NCI-H2227 treated with DMSO at 0.1 percent for 48 hours (cell line): ENCODE measurements around the gene SIM2.
"Not testable (repeated sequence)": the region's sequence is repeated elsewhere in the genome, so short reads cannot be mapped to it uniquely, and the experiment has no call there.

ENCODE experiments used
- DNase-seq: peaks from one replicate; lab custom pipeline; 2025; lab: John Stamatoyannopoulos, UW

Gene SIM2

GRCh38 chr21:36698981-36699545, at the start of gene SIM2:
TSS of gene SIM2 (plus strand) at chr21:36699115. CDS start at chr21:36699747, 632 bp downstream.
- DNase-seq: no peak

GRCh38 chr21:36654324-36654723, 44.6 kb upstream of the SIM2 start:
- no peak for DNase-seq

DNA sequence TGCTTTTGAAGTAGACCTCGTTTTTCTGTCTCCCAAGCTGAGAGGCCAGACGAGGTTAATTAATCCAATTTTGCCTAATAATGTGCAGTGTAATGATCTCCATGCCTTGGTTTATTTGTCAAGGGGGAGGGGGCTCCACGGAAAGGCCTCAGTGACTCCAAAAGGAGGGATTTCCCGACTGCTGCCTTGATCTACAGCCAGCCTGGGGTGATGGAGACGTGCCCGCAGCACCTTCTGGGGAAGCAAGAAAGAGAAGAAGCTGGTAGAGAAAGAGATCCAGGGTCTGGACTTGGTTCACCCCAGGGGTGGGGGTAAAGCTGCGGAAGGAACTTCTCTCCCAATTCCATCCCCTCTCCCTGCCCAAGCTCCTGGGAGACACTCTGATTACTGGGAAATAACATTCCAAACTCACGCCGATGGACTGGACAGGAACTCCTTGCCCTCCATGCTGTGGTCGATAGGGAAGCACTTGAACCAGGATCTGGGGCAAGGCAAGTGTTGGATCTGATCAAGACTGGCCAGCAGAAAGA, 44.1 kb upstream of the SIM2 start:
- DNase-seq: no peak

GRCh38 chr21:36656138-36656537, 42.8 kb upstream of the SIM2 start:
- DNase-seq: no peak

GRCh38 chr21:36657290-36657689, 41.6 kb upstream of the SIM2 start:
- not testable (repeated sequence) for DNase-seq

DNA sequence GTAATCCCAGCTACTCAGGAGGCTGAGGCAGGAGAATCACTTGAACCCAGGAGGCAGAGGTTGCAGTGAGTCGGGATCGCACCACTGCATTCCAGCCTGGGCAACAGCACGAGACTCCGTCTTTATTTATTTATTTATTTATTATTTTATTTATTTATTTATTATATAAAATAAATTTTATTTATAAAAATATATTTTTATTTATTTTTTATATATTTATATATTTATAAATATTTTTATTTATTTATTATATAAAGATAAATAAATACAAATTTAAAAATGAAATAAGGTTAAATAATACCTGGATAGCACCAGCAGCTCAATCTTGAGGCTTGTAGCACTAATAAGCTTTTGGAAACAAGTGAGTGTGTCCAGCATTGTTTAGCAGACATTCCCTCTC, 40.9 kb upstream of the SIM2 start:
- no peak for DNase-seq

DNA sequence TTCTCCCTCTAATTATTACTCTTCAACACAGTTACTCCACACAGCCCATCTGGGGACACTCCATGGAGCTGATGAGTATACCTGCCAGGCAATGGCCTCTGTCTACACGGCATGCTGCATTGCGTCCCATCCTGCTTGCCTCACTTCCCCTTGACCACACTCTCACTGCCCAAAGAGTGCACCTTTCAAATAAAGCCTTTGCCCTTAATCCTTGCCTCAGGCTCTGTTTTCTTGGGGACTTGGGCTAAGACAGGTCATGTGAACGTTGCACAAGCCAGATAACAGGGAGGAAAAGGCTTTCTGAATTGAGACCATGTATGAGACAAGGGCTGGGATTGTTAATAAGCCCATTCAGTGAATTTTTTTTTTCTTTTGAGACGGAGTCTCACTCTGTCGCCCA, 40.0 kb upstream of the SIM2 start:
- no peak for DNase-seq

DNA sequence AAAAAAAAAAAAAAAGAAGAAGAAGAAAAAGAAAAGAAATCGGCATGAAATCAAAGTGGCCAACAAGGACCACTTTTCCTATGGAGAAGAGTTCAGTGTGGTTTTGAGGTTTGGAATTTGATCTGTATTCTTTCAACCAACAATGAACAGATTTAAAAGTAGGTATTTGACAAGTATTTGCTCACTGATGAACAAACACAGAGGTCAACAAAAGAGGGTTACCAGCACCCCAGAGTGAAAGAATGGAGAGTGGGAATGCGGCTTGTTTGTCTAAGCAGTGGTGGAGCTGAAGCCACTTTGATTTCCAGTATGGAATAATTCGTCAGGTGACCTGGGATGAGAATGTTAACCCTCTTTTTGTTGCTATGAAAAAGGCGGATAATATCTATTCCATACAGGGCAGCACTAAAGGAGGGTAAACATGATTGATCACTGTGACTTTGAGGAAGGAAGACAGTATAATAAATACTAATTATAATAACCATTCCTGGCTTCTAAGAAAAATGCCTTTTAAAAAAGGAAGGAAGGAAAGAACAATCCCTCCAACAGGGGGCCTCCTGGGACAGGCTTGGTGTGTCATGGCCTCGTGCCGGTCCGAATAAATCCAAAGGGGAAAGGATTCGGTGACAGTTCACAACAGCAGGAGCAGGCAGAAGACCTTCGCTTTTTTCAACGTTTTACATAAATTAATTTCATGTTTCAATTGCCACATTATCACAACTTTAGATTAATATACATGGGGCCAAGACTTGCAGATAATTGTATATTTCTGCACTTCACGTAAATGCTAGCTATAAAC, 37.2 kb upstream of the SIM2 start:
- no peak for DNase-seq

- DNase-seq: no peak
Measured at GRCh38 chr21:36663033-36663855, 35.7 kb upstream of the SIM2 start.

DNA sequence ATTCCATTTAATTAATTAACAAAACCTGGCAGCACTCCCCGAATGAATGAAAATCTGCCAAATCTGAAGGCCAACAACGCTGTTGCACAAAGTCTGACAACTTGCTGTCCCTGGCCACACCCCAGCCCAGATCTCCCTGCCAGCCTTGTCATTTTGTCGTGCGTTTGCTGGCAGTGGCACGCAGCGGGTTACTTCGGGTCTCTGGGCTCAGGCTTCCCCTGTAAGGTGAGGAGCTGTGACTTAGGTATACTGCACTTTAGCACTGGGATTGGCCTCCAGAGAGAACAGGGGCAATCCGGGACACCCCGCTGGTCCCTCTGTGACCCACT, 34.3 kb upstream of the SIM2 start:
- no peak for DNase-seq

DNA sequence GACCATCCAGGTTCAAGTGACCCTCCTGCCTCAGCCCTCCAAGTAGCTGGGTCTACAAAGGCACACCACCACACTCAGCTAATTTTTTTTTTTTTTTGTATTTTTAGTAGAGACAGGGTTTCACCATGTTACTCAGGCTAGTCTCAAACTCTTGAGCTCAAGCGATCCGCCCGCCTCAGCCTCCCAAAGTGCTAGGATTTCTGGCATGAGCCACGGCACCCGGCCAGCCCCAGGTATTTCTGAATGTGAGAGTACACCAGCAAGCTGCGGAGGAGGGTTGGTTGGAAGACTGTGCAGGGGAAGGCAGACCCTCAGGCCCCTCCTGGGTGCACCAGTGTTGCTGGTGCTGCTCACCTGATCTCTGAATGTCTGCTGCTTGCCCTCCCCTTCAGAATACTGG, 33.1 kb upstream of the SIM2 start:
- DNase-seq: no peak

DNA sequence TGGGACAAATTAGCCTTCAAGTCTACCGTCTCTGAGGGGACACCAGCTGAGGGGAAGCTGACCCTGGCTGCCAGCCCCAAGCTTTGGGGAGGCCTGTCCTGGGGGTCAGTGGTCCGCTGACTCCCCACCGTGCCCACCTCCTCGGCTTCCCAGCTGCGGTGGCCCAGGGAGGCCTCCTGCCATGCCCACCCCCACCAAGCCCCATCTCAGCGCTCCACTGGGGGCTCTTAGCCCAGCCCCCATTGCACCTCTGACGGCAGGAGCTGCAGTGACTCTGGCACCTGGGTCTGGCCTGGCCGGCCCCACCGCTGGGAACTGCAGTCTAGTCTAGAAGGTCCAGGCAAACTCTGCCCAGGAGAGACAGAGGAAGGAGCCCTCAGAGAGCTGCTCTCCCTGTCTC, 30.2 kb upstream of the SIM2 start:
- no peak for DNase-seq

GRCh38 chr21:36671836-36672235, 27.1 kb upstream of the SIM2 start:
- DNase-seq: no peak

- DNase-seq: not testable (repeated sequence)
Measured at GRCh38 chr21:36672296-36672695, 26.6 kb upstream of the SIM2 start.

DNA sequence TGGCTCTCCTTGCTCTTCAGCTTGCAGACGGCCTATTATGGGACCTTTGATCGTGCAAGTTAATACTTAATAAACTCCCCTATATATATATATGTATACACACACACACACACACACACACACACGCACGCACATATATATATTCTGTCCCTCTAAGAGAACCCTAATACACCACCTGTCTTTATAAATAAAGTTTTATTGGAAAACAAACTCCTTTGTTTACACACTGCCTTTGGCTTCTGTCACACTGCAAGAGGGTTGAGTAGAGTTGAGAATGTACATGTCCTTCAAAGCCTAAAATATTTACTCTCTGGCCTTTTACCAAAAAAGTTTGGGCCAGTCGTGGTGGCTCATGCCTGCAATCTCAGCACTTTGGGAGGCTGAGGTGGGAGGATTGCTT, 26.2 kb upstream of the SIM2 start:
- no peak for DNase-seq

DNA sequence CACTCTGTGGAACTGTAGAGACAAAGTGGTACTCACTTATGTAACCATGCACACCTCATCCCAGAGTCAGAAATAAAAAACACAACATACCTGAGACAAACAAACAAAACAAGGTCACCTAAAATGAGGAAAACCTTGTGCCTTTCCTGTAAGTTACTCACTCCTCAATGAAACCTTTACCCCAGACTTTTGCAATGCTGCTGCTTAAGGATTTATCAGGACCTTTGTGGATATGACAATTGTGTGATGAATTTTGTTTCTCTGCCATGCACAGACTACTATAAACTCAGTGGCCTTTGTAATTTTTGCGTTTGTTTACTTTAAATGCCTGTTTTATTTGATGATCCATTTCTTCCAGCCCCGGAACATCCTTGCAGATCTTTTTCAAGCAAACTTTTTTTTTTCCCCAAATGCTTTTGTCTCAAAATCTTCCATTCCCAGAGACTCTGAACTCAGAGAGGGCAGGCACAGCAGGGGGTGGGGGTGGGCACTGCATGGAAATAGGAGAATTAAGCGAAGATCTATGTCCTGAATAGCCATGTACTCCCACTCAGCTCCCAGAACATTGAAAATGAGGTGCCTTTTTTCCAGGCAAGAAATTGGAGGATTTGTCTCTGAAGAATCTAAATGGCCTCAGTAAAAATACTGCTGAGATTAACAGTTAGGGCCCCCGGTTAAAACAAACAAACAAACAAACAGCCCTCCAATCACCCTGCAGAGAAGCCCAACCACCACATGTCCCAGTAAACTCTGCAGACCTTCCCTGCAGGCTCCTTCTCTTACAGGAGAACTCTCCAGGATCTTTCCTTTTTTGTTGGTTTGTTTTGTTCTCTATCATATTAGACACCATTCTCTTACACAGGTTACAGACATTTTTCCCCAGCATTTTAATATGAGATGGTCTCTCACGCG, 22.6 kb upstream of the SIM2 start:
- DNase-seq: no peak

- DNase-seq: no peak
Measured at GRCh38 chr21:36677443-36677842, 21.5 kb upstream of the SIM2 start.

- no peak for DNase-seq
Measured at GRCh38 chr21:36678538-36678937, 20.4 kb upstream of the SIM2 start.

GRCh38 chr21:36681117-36681631, 17.7 kb upstream of the SIM2 start:
- DNase-seq: no peak

DNA sequence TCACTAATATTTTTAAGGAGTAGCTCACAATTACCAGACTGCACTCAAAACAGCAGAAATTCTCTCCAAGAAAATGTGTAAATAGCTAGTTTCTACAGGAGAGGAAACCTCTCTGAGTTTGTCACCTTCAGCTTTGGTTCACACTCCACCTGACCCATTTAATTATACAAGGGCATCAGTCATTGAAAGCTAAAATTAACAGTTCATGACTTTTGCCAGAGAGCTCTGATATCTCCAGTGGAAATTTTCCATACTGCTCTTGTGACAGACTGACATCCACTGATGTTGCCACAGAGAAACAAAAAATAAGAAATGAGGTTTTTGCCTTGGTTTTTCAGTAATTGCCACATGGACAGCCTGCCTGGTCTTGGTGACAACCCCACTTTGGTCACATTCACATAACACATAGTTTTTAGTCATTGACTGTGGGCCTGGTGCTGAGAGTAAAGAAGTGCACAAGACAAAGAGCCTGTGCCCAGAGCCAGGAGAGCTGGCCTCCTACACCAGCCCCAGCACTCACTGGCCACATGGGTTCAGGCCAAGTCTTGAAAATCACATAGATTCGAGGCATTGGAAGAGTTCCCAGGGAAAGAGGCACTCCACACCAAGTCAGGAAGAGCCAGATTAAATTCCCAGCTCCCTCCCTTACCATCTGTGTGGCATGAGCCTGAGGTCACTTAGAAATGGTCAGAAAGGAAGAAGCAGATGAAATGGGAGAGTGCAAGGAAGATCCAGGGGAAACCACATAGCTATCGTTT, 13.8 kb upstream of the SIM2 start:
- no peak for DNase-seq

- no peak for DNase-seq
Measured at GRCh38 chr21:36686955-36687354, 12.0 kb upstream of the SIM2 start.
